SK-N-SH (cell line): ENCODE measurements around the gene SMC1B.

Source experiments
- NFIC ChIP-seq: IDR thresholded peaks from 2 replicates; pipeline ENCODE4 v1.4.0; 2012; ENCODE audit warnings: borderline replicate concordance
- YY1 ChIP-seq: IDR thresholded peaks from 2 replicates; pipeline ENCODE4 v1.4.0; 2012; ENCODE audit warnings: low read depth, mild to moderate bottlenecking

- TF ChIP-seq NFIC (no peak), YY1 (no peak)
Measured at GRCh38 chr22:45418770-45419138, 5.4 kb upstream of the SMC1B start.
